ENCODE measurements around the gene LYPLA2. TPM values are rescaled to one million over a fixed set of nuclear protein-coding genes. Genes with fewer than 3 reads are reported as not detected.
"Not testable (repeated sequence)": the region's sequence is repeated elsewhere in the genome, so short reads cannot be mapped to it uniquely, and the experiment has no call there.

LYPLA2 gene
- total and polyA plus RNA-seq, 2 of the 4 experiments (the other 2 are of a cell fraction): 44.3 to 78.6 TPM

DNA sequence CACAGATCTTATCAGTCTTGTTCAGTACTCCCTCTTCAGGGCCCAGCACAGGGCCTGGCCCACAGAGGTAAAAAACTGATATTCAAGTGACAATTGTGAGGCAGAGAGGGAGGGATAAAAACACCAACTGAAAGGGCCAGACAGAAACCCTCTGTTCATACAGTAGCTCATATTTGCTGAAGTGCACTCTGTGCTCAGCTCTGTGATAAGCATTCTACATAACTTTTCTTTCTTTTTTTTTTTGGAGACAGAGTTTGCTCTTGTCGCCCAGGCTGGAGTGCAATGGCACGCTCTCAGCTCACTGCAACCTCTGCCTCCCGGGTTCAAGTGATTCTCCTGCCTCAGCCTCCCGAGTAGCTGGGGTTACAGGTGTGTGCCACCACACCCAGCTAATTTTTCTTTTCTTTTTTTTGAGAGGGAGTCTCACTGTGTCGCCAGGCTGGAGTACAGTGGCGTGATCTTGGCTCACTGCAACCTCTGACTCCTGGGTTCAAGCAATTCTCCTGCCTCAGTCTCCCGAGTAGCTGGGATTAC is 11.9 kb downstream of the LYPLA2 start:
- intact Hi-C loops (cut with micrococcal nuclease); H4K20me1 ChIP-seq (ENCODE audit: insufficient read depth, low read length); H3K14ac ChIP-seq (replicated peaks; ENCODE audit: low read depth, low read length); in situ Hi-C loops (cut with MboI; ENCODE audit: low sequenced_read_pairs); H3K9me3 ChIP-seq (ENCODE audit: control insufficient read depth, insufficient read depth, low read length); H3K27me3 ChIP-seq (ENCODE audit: control insufficient read depth, insufficient read depth, low read length); H3K9ac ChIP-seq (ENCODE audit: low read depth, low read length); H4K8ac ChIP-seq (ENCODE audit: low read depth in 2 of 2, low read length in 2 of 2); ATAC-seq (ENCODE audit: low read depth); H2AFZ ChIP-seq (replicated peaks; ENCODE audit: low read length, poor library complexity); H3K4me1 ChIP-seq (ENCODE audit: control insufficient read depth, insufficient read depth, low read length); H2BK120ac ChIP-seq (ENCODE audit: low read depth, low read length); H2BK20ac ChIP-seq (ENCODE audit: low read depth, low read length); H2BK15ac ChIP-seq (ENCODE audit: low read depth, low read length); H3K4me3 ChIP-seq (ENCODE audit: insufficient read depth, low read depth, low read length); BruUV-seq (replicated peaks); DNase-seq; H3K27ac ChIP-seq (ENCODE audit: insufficient read depth, low read length); H3K23ac ChIP-seq (ENCODE audit: low read depth, low read length); H2BK5ac ChIP-seq (ENCODE audit: low read depth, low read length, poor library complexity, severe bottlenecking); H3K4me2 ChIP-seq (ENCODE audit: low read depth, low read length); H4K91ac ChIP-seq (ENCODE audit: insufficient read depth, low read depth, low read length); H2AK9ac ChIP-seq (replicated peaks; ENCODE audit: low read depth, low read length, poor library complexity); H3K56ac ChIP-seq (ENCODE audit: extremely low read depth, insufficient read depth, low read length); H3K4ac ChIP-seq (ENCODE audit: low read depth, low read length); dilution Hi-C loops (cut with HindIII; ENCODE audit: low sequenced_read_pairs, unreplicated experiment); H2AK5ac ChIP-seq (ENCODE audit: low read depth, low read length); H3K18ac ChIP-seq (ENCODE audit: low read depth, low read length); H4K5ac ChIP-seq (ENCODE audit: low read depth, low read length): not testable (repeated sequence)
- Histone ChIP-seq H3K36me3 (ENCODE audit: control insufficient read depth, insufficient read depth, low read length) (peaks cover 23% of the 10 kb centered on the region), H3K9me1 (ENCODE audit: insufficient read depth, low read length) (peaks cover 12% of the 10 kb centered on the region; the same call in 1 of the 2 replicates), H3K79me1 (ENCODE audit: low read depth in 1 of 2, low read length in 2 of 2) (peaks cover 17 to 25% of the 10 kb centered on the region in 2 experiments)
- WGBS, 2 experiments (ENCODE audit: extremely low coverage in 2 of 2, insufficient read length in 1 of 2): no CpG with 5 or more reads among the region's 7 CpGs
- ChIA-PET POLR2A (ENCODE audit: unreplicated experiment) (interaction anchor here (0.6 kb wide), 1 partner anchor 22 kb away, joined by 3 read pairs; no protein-coding TSS in a partner anchor), CTCF (interaction anchor here (0.8 kb wide), 1 partner anchor 8 kb away, joined by 3 read pairs; no protein-coding TSS in a partner anchor)

Data from IMR-90 (cell line).